Thyroid gland (tissue), 4 donors: ENCODE results near the gene GRIP1. TPM values are rescaled to one million over a fixed set of nuclear protein-coding genes. Genes with fewer than 3 reads are reported as not detected.

Source experiments
- DNase-seq, 2 donors: peaks; one replicate each; pipeline ENCODE4 v3.0.0-alpha.2; 2019
- H3K27ac ChIP-seq, 3 donors: fragments of 200-600 bp; sonication (generic); 1 replicate in 2 of 3; 2 replicates in 1 of 3; pipeline ENCODE4 v1.5.1; 2016 to 2019; ENCODE audit warnings: mild to moderate bottlenecking in 1 of 3, moderate library complexity in 1 of 3
- H3K27me3 ChIP-seq: fragments of 200-600 bp; sonication (generic); one replicate; pipeline ENCODE4 v1.5.1; 2019
- H3K36me3 ChIP-seq, 2 donors: fragments of 200-600 bp; sonication (generic); one replicate each; pipeline ENCODE4 v1.5.1; 2016 to 2019
- H3K4me1 ChIP-seq, 2 donors: fragments of 200-600 bp; sonication (generic); one replicate each; pipeline ENCODE4 v1.5.1; 2017 to 2019
- H3K4me3 ChIP-seq, 3 donors: fragments of 200-600 bp; sonication (generic); replicated peaks in 1 of 3; 1 replicate in 2 of 3; 2 replicates in 1 of 3; pipeline ENCODE4 v1.5.1; 2016; ENCODE audit warnings: mild to moderate bottlenecking in 1 of 3
- H3K9me3 ChIP-seq: fragments of 200-600 bp; sonication (generic); one replicate; pipeline ENCODE4 v1.5.1; 2017
- POLR2A ChIP-seq, 2 donors: fragments of 450-650 bp; IDR thresholded peaks; one replicate each; pipeline ENCODE4 v1.6.1; 2017; ENCODE audit warnings: antibody characterized with exemption in 2 of 2, mild to moderate bottlenecking in 2 of 2, moderate library complexity in 1 of 2
- WGBS, 2 donors: methylation state at CpG; one replicate each; pipeline ENCODE4 v1.1.5; 2017; 5-methylcytosine and 5-hydroxymethylcytosine counted together
- intact Hi-C: fragments of 100-400 bp; cut with DNase I; formaldehyde crosslinking; loops from one replicate; pipeline ENCODE4 v1.15.1; 2023
- total RNA-seq, 4 donors: library from RNA; depleted of rRNA; stranded (reverse); fragments of >200 nt; gene quantifications; one replicate each; pipeline ENCODE4 v1.2.3, GENCODE V29; 2016
- TF ChIP-seq, protein P1 (sequence below), 6 experiments: fragments of 200-600 bp in 3 of 6; fragments of 450-650 bp in 3 of 6; sonication (generic) in 3 of 6; IDR thresholded peaks; one replicate each; pipeline ENCODE4 v1.5.1; 2016 to 2019; ENCODE audit warnings: antibody characterized with exemption in 6 of 6, mild to moderate bottlenecking in 2 of 6, inconsistent platforms in 1 of 6, moderate library complexity in 1 of 6

GRIP1 gene
- total RNA-seq, 4 donors from 2014 or later: 9.9 to 21.1 (median 15.6) TPM

- no peaks in the 10 kb centered on the region for H3K36me3 ChIP-seq
- intact Hi-C loops: loop anchor here (10.0 kb wide), 1 partner anchor 435 kb away; no protein-coding TSS in a partner anchor
- H3K27me3 ChIP-seq: no peaks in the 10 kb centered on the region
- no peak overlapping the region for H3K27ac ChIP-seq
- H3K4me3 ChIP-seq: no peak overlapping the region
- H3K9me3 ChIP-seq: no peaks in the 10 kb centered on the region
- WGBS, 2 donors: 82 to 83% methylated on average over 4 of the region's 4 CpGs
- DNase-seq: no peak
- TF ChIP-seq, protein P1, sequence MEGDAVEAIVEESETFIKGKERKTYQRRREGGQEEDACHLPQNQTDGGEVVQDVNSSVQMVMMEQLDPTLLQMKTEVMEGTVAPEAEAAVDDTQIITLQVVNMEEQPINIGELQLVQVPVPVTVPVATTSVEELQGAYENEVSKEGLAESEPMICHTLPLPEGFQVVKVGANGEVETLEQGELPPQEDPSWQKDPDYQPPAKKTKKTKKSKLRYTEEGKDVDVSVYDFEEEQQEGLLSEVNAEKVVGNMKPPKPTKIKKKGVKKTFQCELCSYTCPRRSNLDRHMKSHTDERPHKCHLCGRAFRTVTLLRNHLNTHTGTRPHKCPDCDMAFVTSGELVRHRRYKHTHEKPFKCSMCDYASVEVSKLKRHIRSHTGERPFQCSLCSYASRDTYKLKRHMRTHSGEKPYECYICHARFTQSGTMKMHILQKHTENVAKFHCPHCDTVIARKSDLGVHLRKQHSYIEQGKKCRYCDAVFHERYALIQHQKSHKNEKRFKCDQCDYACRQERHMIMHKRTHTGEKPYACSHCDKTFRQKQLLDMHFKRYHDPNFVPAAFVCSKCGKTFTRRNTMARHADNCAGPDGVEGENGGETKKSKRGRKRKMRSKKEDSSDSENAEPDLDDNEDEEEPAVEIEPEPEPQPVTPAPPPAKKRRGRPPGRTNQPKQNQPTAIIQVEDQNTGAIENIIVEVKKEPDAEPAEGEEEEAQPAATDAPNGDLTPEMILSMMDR (IDR thresholded peaks at IDR 0.05): no peak
- TF ChIP-seq POLR2A (IDR thresholded peaks at IDR 0.05): no peak
- H3K4me1 ChIP-seq: no peaks in the 10 kb centered on the region
Measured at GRCh38 chr12:66699738-66700482, 21.0 kb upstream of the GRIP1 start.

DNA sequence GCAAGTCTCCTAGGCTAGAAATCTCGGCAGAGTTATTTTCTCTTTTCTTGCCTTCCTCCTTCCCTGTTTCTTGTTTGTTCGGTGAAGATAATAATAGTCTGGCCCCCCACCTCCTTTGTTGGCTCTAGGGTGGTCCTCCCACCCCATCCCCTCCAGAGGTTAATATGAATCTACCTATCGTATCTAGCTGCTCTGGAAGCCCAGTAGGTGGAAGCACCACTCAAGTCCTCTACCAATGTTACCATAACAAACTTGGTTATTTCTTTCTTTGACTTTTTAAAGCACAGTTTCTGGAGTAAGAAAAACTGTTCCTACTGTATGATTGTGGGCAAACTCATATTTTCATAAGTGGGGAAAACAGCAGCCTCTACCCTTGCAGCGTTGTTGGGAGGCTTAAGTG is 19.7 kb upstream of the GRIP1 start:
- WGBS, 2 donors: 81 to 89% methylated on average over 4 of the region's 4 CpGs
- no peak overlapping the region for H3K4me3 ChIP-seq
- intact Hi-C loops: loop anchor here (10.0 kb wide), 1 partner anchor 434 kb away; no protein-coding TSS in a partner anchor
- no peaks in the 10 kb centered on the region for H3K4me1 ChIP-seq
- H3K27me3 ChIP-seq: no peaks in the 10 kb centered on the region
- no peak overlapping the region for H3K27ac ChIP-seq
- H3K9me3 ChIP-seq: no peaks in the 10 kb centered on the region
- TF ChIP-seq, protein P1 (IDR thresholded peaks at IDR 0.05): no peak
- TF ChIP-seq POLR2A (IDR thresholded peaks at IDR 0.05): no peak
- no peak for DNase-seq
- H3K36me3 ChIP-seq: no peaks in the 10 kb centered on the region

GRCh38 chr12:66697404-66697803 is 18.5 kb upstream of the GRIP1 start:
- Histone ChIP-seq H3K27ac (no peak overlapping the region), H3K27me3 (no peaks in the 10 kb centered on the region), H3K4me3 (no peak overlapping the region), H3K9me3 (no peaks in the 10 kb centered on the region), H3K36me3 (no peaks in the 10 kb centered on the region), H3K4me1 (no peaks in the 10 kb centered on the region)
- DNase-seq: no peak
- TF ChIP-seq POLR2A (IDR thresholded peaks at IDR 0.05): no peak
- TF ChIP-seq, protein P1 (IDR thresholded peaks at IDR 0.05): no peak
- WGBS, 2 donors: 88 to 89% methylated on average over 3 of the region's 3 CpGs
- intact Hi-C loops: loop anchor here (10.0 kb wide), 1 partner anchor 433 kb away; no protein-coding TSS in a partner anchor

DNA sequence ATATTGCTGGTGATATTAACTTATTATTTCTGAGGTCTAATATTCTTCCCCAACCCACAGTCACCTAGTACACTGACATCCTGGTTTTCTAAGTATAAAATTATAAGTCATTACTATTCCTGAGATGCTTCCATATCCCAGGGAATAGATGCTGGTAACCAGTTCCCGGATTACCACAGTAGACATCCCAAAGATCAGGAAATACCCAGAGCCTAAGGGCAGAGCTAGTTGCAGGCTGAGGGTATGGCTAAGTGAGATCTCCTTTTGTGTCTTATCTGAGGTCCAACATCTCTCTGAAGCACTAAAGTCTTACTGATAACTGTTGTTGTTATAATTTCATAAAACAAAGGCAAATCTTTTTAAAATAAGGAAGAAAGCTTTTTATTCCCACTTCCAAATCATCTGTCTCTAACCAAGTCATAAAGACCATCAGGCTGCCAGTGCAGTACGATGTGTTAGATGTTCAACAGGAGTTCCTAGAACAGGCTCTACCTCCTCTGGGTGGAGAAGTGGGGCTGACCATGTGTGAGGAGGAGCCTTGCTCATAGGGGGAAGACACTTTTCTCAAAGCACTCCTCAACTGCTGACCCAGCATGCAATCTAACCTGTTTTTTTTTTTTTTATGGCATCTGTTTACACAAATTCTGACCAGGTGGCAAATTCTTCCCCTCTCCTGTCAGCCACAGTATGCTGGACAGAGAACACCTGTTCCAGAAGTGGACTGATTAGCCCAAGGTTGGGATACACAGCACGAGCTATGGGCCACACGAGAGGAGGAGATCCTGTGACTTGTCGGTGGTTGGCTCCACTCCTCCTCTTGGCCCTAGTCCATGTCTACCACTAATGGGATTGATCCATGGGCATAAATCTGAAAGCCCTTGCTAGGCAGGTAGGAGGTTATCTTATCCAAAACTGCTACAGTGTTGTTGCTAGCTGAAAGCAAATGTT is 16.1 kb upstream of the GRIP1 start:
- no peak for DNase-seq
- WGBS, 2 donors: 75 to 78% methylated on average over 5 of the region's 5 CpGs
- Histone ChIP-seq H3K36me3 (no peaks in the 10 kb centered on the region), H3K4me3 (no peak overlapping the region), H3K4me1 (no peaks in the 10 kb centered on the region), H3K27ac (no peak overlapping the region), H3K27me3 (no peaks in the 10 kb centered on the region), H3K9me3 (no peaks in the 10 kb centered on the region)
- intact Hi-C loops: loop anchor here (10.0 kb wide), 1 partner anchor 430 kb away; no protein-coding TSS in a partner anchor
- TF ChIP-seq, protein P1 (IDR thresholded peaks at IDR 0.05): no peak
- no peak for TF ChIP-seq POLR2A (IDR thresholded peaks at IDR 0.05)
